Measurements from ENCODE around the gene GAD2.

Gene GAD2

DNA sequence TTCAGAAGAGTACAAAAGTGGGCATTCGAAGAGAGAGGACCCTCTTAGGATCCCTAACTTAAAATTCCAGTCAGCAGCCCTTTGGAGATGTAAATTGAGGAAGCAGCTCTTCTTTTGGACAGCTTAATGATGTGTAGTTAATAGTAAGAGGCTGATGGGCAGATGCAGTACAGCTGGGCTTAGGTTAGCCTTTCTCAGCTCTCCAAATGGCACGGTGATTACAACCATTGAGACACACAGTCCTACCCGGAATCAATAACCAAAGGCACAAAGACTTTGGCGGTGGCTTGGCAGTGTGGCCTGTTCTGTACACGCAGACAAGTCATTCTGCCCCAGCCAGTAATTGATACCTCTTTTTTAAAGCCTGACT lies 26.8 kb downstream of the GAD2 start:
- DNase-seq, result no peak
- TF ChIP-seq POLR2A (IDR thresholded peaks at IDR 0.05; ENCODE audit: low read length) (no peak), GATA1 (IDR thresholded peaks at IDR 0.05; ENCODE audit: low read depth, low read length) (no peak)

DNA sequence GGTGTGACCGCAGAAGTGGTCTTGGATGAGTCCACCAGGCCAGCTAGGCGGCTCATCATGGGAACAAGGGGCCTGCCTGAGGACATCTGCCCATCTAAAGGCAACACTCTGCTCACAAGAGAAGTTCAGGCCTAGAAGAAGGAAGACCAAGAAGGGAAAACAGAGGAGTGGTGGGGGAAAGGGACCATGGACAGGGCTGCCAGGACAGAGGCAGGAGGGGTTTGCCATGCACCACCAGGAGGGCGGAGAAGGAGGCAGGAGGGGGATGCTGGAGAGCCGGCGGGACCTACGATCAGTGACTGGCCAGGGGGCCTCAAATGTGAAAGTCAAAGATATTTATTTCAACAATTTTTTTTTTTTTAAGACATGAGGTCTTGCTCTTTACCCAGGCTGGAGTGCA lies 33.1 kb downstream of the GAD2 start:
- DNase-seq, result no peak
- no peak for TF ChIP-seq GATA1 (IDR thresholded peaks at IDR 0.05; ENCODE audit: low read depth, low read length)

- DNase-seq, result no peak
- TF ChIP-seq GATA1 (IDR thresholded peaks at IDR 0.05; ENCODE audit: low read depth, low read length), result no peak
- TF ChIP-seq POLR2A (IDR thresholded peaks at IDR 0.05; ENCODE audit: low read length), result no peak
Observed at GRCh38 chr10:26251925-26252324, 35.4 kb downstream of the GAD2 start.

DNA sequence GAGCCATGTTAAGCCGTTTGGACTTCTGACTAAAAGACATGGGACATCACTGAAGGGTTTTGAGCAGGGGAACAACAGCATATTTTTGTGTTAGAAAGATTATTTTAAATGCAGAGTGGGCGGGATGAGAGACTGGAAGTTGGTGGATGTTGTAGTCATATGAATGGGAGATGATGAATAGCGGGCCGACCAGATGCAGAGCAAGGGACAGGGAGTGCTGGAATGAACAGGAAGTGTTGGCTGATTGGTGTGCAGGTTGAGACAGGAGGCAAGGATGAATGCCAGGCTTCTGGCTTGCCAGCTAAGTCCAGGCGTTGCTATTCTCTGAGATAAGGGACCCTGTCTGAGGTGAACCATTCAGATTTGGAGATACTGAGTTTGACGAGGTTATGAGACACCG lies 38.0 kb downstream of the GAD2 start:
- TF ChIP-seq POLR2A (IDR thresholded peaks at IDR 0.05; ENCODE audit: low read length) (no peak), GATA1 (IDR thresholded peaks at IDR 0.05; ENCODE audit: low read depth, low read length) (no peak)
- no peak for DNase-seq

GRCh38 chr10:26259341-26259740 lies 42.8 kb downstream of the GAD2 start:
- TF ChIP-seq GATA1 (IDR thresholded peaks at IDR 0.05; ENCODE audit: low read depth, low read length), result no peak
- no peak for TF ChIP-seq POLR2A (IDR thresholded peaks at IDR 0.05; ENCODE audit: low read length)
- DNase-seq, result no peak

DNA sequence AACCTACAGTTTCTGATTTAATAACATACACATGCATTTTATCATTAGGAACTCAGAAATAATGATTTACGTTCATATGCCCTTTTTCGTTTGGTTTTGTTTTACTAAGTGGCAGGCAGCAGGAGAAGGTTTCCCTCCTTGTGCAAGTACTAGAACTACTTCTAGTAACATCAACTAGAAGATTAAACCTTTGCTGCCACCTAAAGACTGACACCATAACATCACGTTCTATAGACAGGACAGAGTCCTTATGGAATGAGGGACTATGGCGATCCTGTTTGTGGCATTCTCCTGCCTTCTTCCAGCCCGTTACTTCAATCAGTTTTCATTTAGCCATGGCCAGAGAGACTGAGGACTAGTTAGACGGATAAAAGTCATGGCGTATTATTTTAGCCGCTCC lies 53.2 kb downstream of the GAD2 start:
- TF ChIP-seq POLR2A (IDR thresholded peaks at IDR 0.05; ENCODE audit: low read length) (no peak), GATA1 (IDR thresholded peaks at IDR 0.05; ENCODE audit: low read depth, low read length) (no peak)
- peak in 1 of 2 experiments; percentile 12 for DNase-seq

- no peak for TF ChIP-seq POLR2A (IDR thresholded peaks at IDR 0.05; ENCODE audit: low read length)
- no peak for TF ChIP-seq GATA1 (IDR thresholded peaks at IDR 0.05; ENCODE audit: low read depth, low read length)
- DNase-seq, result no peak
Observed at GRCh38 chr10:26274391-26274790, 57.8 kb downstream of the GAD2 start.

DNA sequence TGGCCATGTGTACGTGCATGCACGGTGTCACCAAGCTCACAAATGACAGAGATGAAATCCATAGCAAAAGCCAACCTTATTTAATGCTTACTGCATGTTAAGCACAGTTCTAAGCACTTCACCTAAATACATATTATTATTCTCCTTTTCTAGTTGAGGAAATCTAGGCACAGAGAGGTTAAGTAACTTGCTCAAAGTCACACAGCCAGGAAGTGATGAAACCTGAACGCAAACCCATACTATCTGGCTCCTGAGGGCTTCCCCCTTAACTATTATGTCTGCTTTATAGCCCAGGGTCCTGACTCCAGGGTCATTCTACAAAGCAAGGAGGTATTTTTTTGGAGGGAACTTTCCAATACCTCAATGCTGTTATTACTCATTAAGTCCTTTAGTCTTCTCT lies 61.7 kb downstream of the GAD2 start:
- TF ChIP-seq POLR2A (IDR thresholded peaks at IDR 0.05; ENCODE audit: low read length) (no peak), GATA1 (IDR thresholded peaks at IDR 0.05; ENCODE audit: low read depth, low read length) (no peak)
- DNase-seq, result no peak

DNA sequence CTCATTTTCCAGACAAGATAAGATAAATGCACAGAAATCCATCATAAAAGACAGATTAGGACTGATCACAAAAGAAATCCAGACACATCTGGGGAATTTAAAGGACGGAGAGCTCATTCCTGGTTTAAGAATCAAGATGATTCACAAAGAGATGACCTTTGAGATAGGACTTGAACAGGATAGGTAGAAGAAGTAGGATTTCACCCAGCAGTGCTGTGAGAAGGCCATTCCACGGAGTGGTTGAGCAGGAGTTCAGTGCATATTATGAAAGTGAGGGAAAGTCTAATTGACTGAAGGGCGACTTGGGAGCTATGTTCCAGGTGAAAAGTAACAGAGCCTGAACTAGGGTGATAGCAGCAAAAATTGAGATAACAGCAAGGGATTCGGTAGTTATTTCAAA lies 73.7 kb downstream of the GAD2 start:
- TF ChIP-seq POLR2A (IDR thresholded peaks at IDR 0.05; ENCODE audit: low read length) (no peak), GATA1 (IDR thresholded peaks at IDR 0.05; ENCODE audit: low read depth, low read length) (no peak)
- DNase-seq, result no peak

DNA sequence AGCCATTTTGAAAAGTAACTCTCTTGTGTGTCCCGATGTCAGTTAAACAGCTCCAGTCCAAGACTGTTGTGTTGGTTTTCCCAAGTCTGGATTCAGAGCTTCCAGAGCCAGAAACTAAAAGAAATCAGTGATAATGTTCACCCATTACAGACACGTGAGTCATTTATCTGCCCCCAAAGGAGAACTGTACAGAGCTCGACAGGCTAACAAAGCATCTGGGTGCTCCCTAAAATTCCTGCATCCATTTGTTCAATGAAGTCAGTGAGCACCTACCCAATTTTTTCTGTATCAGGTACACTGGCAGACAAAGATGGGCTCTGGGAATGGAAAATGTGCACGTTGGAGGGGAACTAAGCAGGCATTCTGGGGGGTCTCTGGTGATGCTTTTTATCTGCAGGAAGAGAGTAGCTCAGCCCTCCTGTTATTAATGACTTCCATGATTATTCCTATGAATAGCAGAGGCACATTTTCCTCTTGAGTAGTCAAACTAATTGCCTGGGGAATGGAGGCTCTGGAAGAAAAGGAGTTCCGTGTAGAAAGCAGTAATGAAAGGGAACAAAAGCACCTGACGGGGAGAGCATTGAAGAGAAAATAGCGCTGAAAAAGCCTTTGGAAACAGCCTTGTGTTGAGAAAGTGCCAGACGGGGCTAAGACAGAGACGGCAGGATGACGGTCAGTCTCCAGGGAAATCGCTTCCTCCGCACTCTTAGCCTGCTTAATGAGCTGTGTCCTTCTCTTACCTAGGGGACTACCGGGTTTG lies 75.3 kb downstream of the GAD2 start:
- no peak for DNase-seq
- TF ChIP-seq POLR2A (IDR thresholded peaks at IDR 0.05; ENCODE audit: low read length) (no peak), GATA1 (IDR thresholded peaks at IDR 0.05; ENCODE audit: low read depth, low read length) (no peak)

GRCh38 chr10:26296360-26296759 lies 79.8 kb downstream of the GAD2 start:
- TF ChIP-seq POLR2A (IDR thresholded peaks at IDR 0.05; ENCODE audit: low read length) (no peak), GATA1 (IDR thresholded peaks at IDR 0.05; ENCODE audit: low read depth, low read length) (no peak)
- DNase-seq, result no peak

DNA sequence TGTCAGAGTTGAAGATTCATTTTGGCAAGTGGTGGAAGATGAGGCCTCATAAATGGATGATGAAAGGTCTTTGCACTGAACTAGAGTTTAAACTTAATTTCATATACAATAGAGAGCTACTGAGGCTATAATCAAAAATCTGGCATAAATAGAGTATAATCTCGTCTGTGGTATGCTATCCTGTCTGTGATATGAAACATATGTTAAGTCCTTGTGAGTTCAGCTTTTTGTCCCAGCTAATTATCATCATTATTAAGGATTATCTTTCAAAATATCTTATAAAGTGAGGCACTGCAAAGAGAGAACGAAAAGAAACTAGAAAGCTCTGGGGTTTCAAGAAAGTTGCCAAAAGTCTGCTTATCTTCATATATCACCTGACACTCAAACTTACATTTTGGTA lies 83.4 kb downstream of the GAD2 start:
- no peak for TF ChIP-seq GATA1 (IDR thresholded peaks at IDR 0.05; ENCODE audit: low read depth, low read length)
- TF ChIP-seq POLR2A (IDR thresholded peaks at IDR 0.05; ENCODE audit: low read length), result no peak
- no peak for DNase-seq

GRCh38 chr10:26303366-26303765 lies 86.8 kb downstream of the GAD2 start:
- DNase-seq, result no peak
- no peak for TF ChIP-seq GATA1 (IDR thresholded peaks at IDR 0.05; ENCODE audit: low read depth, low read length)
- TF ChIP-seq POLR2A (IDR thresholded peaks at IDR 0.05; ENCODE audit: low read length), result no peak

- DNase-seq, result no peak
- TF ChIP-seq GATA1 (IDR thresholded peaks at IDR 0.05; ENCODE audit: low read depth, low read length) (no peak), POLR2A (IDR thresholded peaks at IDR 0.05; ENCODE audit: low read length) (no peak)
Observed at GRCh38 chr10:26310361-26310760, 93.8 kb downstream of the GAD2 start.

DNA sequence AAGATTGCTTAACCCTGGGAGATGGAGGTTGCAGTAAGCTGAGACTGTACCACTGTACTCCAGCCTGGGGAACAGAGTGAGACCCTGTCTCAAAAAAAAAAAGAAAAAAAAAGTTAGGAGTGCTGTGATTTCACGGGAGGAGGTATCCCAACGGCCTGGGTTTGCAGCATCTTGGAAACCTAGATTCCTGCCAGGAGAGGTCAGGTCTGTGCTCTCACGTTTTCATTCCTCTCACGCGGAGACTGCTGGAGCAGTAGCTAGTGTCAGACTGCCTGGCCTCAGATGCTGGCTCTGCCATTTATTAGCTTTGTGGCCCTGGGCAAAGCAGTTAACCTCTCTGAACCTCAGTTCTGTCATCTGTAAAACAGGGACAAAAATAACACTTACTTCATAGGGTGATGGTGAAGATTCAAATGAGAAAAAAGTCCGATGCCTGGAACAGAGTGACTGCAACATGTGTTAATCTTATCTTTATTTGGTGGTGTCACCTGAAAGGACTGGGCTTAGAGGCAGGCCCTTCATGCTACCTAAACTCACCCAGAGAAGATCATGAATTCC lies 94.9 kb downstream of the GAD2 start:
- no peak for DNase-seq
- no peak for TF ChIP-seq GATA1 (IDR thresholded peaks at IDR 0.05; ENCODE audit: low read depth, low read length)
- no peak for TF ChIP-seq POLR2A (IDR thresholded peaks at IDR 0.05; ENCODE audit: low read length)

Measured in erythroblast (primary cell).